ENCODE measurements around the gene ACP1.

ACP1 gene

GRCh38 chr2:282371-283263 is 17.9 kb downstream of the ACP1 start:
- peaks cover 47% of the 10 kb centered on the region for H3K36me3 ChIP-seq (replicated peaks; ENCODE audit: low read depth, low read length)
- H4K20me1 ChIP-seq (ENCODE audit: insufficient read depth, low read length) = no peaks in the 10 kb centered on the region
- no peaks in the 10 kb centered on the region for H3K9me3 ChIP-seq (ENCODE audit: insufficient read depth, low read length)
- TF ChIP-seq CTCF (IDR thresholded peaks at IDR 0.05; ENCODE audit: low read depth, low read length) (no peak), EZH2phosphoT487 (IDR thresholded peaks at IDR 0.05; ENCODE audit: low read depth) (no peak)
- H3K9ac ChIP-seq (ENCODE audit: low read length) = no peak overlapping the region
- no peak overlapping the region for H3K4me2 ChIP-seq (ENCODE audit: low read length)
- no peaks in the 10 kb centered on the region for H3K79me2 ChIP-seq (ENCODE audit: low read length)
- H3K4me3 ChIP-seq (ENCODE audit: low read length) = no peak overlapping the region
- no peaks in the 10 kb centered on the region for H3K27me3 ChIP-seq (ENCODE audit: low read depth, low read length)
- no peak overlapping the region for H3K27ac ChIP-seq (ENCODE audit: low read length)
- no peak overlapping the region for H2AFZ ChIP-seq (ENCODE audit: low read depth, low read length)
- no peaks in the 10 kb centered on the region for H3K4me1 ChIP-seq (ENCODE audit: low read length)

- Histone ChIP-seq H3K27me3 (ENCODE audit: low read depth, low read length) (no peaks in the 10 kb centered on the region), H3K36me3 (replicated peaks; ENCODE audit: low read depth, low read length) (peaks cover 37% of the 10 kb centered on the region), H2AFZ (ENCODE audit: low read depth, low read length) (no peak overlapping the region), H3K9ac (ENCODE audit: low read length) (no peak overlapping the region), H4K20me1 (ENCODE audit: insufficient read depth, low read length) (no peaks in the 10 kb centered on the region), H3K4me3 (ENCODE audit: low read length) (no peak overlapping the region), H3K4me1 (ENCODE audit: low read length) (no peaks in the 10 kb centered on the region), H3K4me2 (ENCODE audit: low read length) (no peak overlapping the region), H3K79me2 (ENCODE audit: low read length) (no peaks in the 10 kb centered on the region), H3K27ac (ENCODE audit: low read length) (no peak overlapping the region), H3K9me3 (ENCODE audit: insufficient read depth, low read length) (no peaks in the 10 kb centered on the region)
- TF ChIP-seq EZH2phosphoT487 (IDR thresholded peaks at IDR 0.05; ENCODE audit: low read depth) (no peak), CTCF (IDR thresholded peaks at IDR 0.05; ENCODE audit: low read depth, low read length) (no peak)
Measured at GRCh38 chr2:283996-284794, 19.4 kb downstream of the ACP1 start.

DNA sequence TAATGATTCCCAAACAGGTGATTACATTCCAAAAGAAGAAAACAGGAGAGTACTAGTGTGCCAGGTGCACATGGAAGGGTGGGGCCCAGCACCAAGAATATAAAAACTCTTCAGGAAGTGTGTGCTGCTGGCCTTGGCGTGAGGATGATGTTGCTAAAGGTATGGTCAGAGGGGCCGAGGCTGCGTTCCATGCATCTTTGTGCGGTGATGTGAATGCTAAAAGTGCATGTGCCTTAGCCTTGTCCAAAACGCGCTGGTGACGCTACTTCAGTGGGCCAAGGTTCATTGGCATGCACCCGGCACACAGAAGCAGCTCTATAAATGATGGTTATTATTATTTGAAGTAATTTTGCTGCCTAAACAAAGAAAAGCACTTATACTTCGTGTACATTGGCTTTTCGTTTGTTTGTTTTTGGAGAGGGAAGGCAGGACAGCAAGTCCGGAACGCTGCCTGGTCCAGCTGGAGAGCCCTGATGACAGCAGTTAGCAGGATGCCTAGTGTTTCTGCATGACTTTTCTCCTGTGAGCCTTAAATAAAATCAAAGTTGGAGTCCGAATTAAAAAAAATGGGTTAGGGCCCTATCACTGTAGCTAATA is 20.2 kb downstream of the ACP1 start:
- TF ChIP-seq CTCF (IDR thresholded peaks at IDR 0.05; ENCODE audit: low read depth, low read length) = no peak
- no peak for TF ChIP-seq EZH2phosphoT487 (IDR thresholded peaks at IDR 0.05; ENCODE audit: low read depth)
- Histone ChIP-seq H3K4me3 (ENCODE audit: low read length) (no peak overlapping the region), H3K27ac (ENCODE audit: low read length) (no peak overlapping the region), H3K79me2 (ENCODE audit: low read length) (no peaks in the 10 kb centered on the region), H3K4me2 (ENCODE audit: low read length) (no peak overlapping the region), H3K36me3 (replicated peaks; ENCODE audit: low read depth, low read length) (peaks cover 29% of the 10 kb centered on the region), H3K4me1 (ENCODE audit: low read length) (no peaks in the 10 kb centered on the region), H3K9ac (ENCODE audit: low read length) (no peak overlapping the region), H3K27me3 (ENCODE audit: low read depth, low read length) (no peaks in the 10 kb centered on the region), H4K20me1 (ENCODE audit: insufficient read depth, low read length) (no peaks in the 10 kb centered on the region), H2AFZ (ENCODE audit: low read depth, low read length) (no peak overlapping the region), H3K9me3 (ENCODE audit: insufficient read depth, low read length) (no peaks in the 10 kb centered on the region)

DNA sequence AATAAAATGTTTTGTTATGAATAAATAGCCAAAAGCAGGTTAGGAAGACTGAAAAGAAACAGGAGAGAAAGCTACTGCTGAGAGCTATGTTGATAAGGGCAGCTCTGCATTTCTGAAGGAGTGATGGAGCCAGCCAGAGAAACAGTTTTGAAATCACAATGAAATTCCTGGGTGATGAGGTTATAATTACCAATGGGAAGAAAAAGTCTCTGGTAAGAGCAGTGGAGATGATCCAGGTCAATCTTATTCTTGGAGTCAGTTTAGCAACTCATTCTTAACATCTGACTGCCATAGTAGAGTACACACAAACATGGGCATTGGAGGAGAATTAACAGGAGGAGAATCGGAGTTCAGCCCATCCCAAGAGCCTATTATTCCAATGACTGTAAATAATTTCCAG is 20.8 kb downstream of the ACP1 start:
- Histone ChIP-seq H3K4me2 (ENCODE audit: low read length) (no peak overlapping the region), H3K4me1 (ENCODE audit: low read length) (no peaks in the 10 kb centered on the region), H3K27ac (ENCODE audit: low read length) (no peak overlapping the region), H4K20me1 (ENCODE audit: insufficient read depth, low read length) (no peaks in the 10 kb centered on the region), H3K4me3 (ENCODE audit: low read length) (no peak overlapping the region), H3K9ac (ENCODE audit: low read length) (no peak overlapping the region), H3K79me2 (ENCODE audit: low read length) (no peaks in the 10 kb centered on the region), H3K9me3 (ENCODE audit: insufficient read depth, low read length) (no peaks in the 10 kb centered on the region), H3K27me3 (ENCODE audit: low read depth, low read length) (no peaks in the 10 kb centered on the region), H2AFZ (ENCODE audit: low read depth, low read length) (no peak overlapping the region), H3K36me3 (replicated peaks; ENCODE audit: low read depth, low read length) (peaks cover 24% of the 10 kb centered on the region)
- TF ChIP-seq EZH2phosphoT487 (IDR thresholded peaks at IDR 0.05; ENCODE audit: low read depth) = no peak
- no peak for TF ChIP-seq CTCF (IDR thresholded peaks at IDR 0.05; ENCODE audit: low read depth, low read length)
